Activated CD4-positive, alpha-beta T cell treated with anti-CD3 and anti-CD28 coated beads for 36 hours (primary cell): ENCODE measurements around the gene PPP2R5D. TPM values are rescaled to one million over a fixed set of nuclear protein-coding genes. Genes with fewer than 3 reads are reported as not detected.
"Not testable (repeated sequence)": the region's sequence is repeated elsewhere in the genome, so short reads cannot be mapped to it uniquely, and the experiment has no call there.

Source experiments
- ATAC-seq: fragments of 200-7000 bp; cut with Tn5 transposase; one replicate; pipeline ENCODE4 v1.10.0; 2021; ENCODE audit warnings: mild to moderate bottlenecking, moderate library complexity
- CTCF ChIA-PET: fragments of 350-600 bp; sonication (Branson Sonifier 250); formaldehyde crosslinking; loops from one replicate; lab custom pipeline; 2021; ENCODE audit warnings: antibody characterized with exemption; lab: Charles Lee
- POLR2A ChIA-PET: fragments of 350-600 bp; sonication (Branson Sonifier 250); formaldehyde crosslinking; loops from one replicate; lab custom pipeline; 2021; ENCODE audit warnings: antibody characterized with exemption, inconsistent platforms; lab: Charles Lee
- DNase-seq: peaks from one replicate; pipeline ENCODE4 v3.0.0-alpha.2; 2020
- H3K27ac Mint-ChIP-seq: one replicate; pipeline ENCODE4 v1.8.0; 2021; ENCODE audit warnings: mixed read lengths
- H3K27me3 Mint-ChIP-seq: one replicate; pipeline ENCODE4 v1.8.0; 2021; ENCODE audit warnings: mixed read lengths
- H3K36me3 Mint-ChIP-seq: one replicate; pipeline ENCODE4 v1.8.0; 2021; ENCODE audit warnings: low read depth, mixed read lengths
- H3K4me1 Mint-ChIP-seq: one replicate; pipeline ENCODE4 v1.8.0; 2021; ENCODE audit warnings: mixed read lengths
- H3K4me3 Mint-ChIP-seq: one replicate; pipeline ENCODE4 v1.8.0; 2021; ENCODE audit warnings: mild to moderate bottlenecking, moderate library complexity, mixed read lengths
- H3K9me3 Mint-ChIP-seq: one replicate; pipeline ENCODE4 v1.8.0; 2021; ENCODE audit warnings: low read depth, mixed read lengths
- intact Hi-C, 2 experiments: fragments of 100-400 bp; cut with DNase I in 1 of 2; cut with micrococcal nuclease in 1 of 2; formaldehyde crosslinking; loops; one replicate each; pipeline versions ENCODE4 v1.14.2 to v1.15.1; 2022 to 2024; cut with DNase I, micrococcal nuclease
- total RNA-seq, 2 experiments: library from RNA; stranded (reverse); gene quantifications; one replicate each; pipeline ENCODE4 v1.2.3, GENCODE V29; 2021

The PPP2R5D gene
- total RNA-seq, 2 experiments from 2014 or later, result 51.0 to 57.3 TPM

- CTCF ChIA-PET, result interaction anchor here (0.7 kb wide), 1 partner anchor 608 kb away, joined by 3 read pairs; no protein-coding TSS in a partner anchor
- POLR2A ChIA-PET, result no interaction called here
Observed at GRCh38 chr6:43037706-43038105, 53.3 kb downstream of the PPP2R5D start.

GRCh38 chr6:43038727-43039126, 54.4 kb downstream of the PPP2R5D start:
- intact Hi-C loops, result no loop called here
- H3K4me1 Mint-ChIP-seq, result no peaks in the 10 kb centered on the region
- no peak overlapping the region for H3K27ac Mint-ChIP-seq
- ChIA-PET CTCF (interaction anchor here (1.6 kb wide), 1 partner anchor 18 kb away, joined by 4 read pairs; no protein-coding TSS in a partner anchor), POLR2A (no interaction called here)
- no peaks in the 10 kb centered on the region for H3K27me3 Mint-ChIP-seq
- H3K36me3 Mint-ChIP-seq, result peaks cover 22% of the 10 kb centered on the region
- no peaks in the 10 kb centered on the region for H3K9me3 Mint-ChIP-seq
- H3K4me3 Mint-ChIP-seq, result no peak overlapping the region
- DNase-seq, result no peak
- ATAC-seq, result no peak

More at GRCh38 chr6:43037706-43038105, 53.3 kb downstream of the PPP2R5D start:
- peaks cover 24% of the 10 kb centered on the region for H3K36me3 Mint-ChIP-seq
- ATAC-seq (no peak), DNase-seq (no peak)
- peaks cover 3% of the 10 kb centered on the region for H3K4me1 Mint-ChIP-seq
- H3K4me3 Mint-ChIP-seq, result no peak overlapping the region
- no peaks in the 10 kb centered on the region for H3K9me3 Mint-ChIP-seq
- intact Hi-C loops, result no loop called here
- no peaks in the 10 kb centered on the region for H3K27me3 Mint-ChIP-seq
- H3K27ac Mint-ChIP-seq, result no peak overlapping the region

DNA sequence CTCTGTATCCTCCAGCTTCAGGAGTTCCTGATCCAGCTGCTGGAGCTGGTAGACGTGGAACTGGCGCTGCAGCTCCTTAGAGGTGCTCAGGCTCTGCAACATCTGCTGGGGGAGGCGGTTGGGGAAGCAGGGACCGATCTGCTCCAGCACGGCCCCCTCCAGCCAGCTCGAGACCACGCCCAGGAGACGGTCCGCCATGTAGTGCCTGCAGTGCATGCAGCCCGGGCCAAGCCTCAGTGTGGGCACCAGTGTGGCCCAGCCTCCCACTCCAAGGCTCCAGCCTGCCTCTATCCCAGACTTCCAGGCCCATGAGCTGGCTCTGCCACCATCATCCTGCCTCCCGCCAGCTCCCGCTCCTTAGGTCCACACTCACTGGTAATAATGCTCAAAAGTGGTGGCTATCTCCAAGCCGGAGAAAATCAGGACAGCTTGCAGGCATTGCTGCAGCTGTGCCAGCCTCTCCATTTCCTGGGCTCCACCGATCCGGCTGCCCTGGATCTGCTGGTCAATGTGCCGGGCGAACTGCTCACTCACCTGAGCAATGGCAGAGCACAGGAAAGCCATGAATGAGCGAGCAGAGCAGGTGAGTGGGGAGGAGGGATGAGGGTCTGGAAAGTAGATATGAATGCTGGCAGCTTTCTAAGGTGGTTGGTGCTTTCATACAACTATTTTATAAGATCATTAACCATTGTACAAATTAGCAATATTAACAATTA, 56.3 kb downstream of the PPP2R5D start:
- Mint-ChIP-seq H3K4me3 (no peak overlapping the region), H3K27ac (no peak overlapping the region), H3K9me3 (no peaks in the 10 kb centered on the region), H3K4me1 (no peaks in the 10 kb centered on the region), H3K36me3 (peaks cover 21% of the 10 kb centered on the region), H3K27me3 (no peaks in the 10 kb centered on the region)
- intact Hi-C loops, result no loop called here
- no peak for ATAC-seq
- POLR2A ChIA-PET, result no interaction called here
- CTCF ChIA-PET, result interaction anchor here (0.5 to 1.6 kb wide), 3 partner anchors 10 to 223 kb away, joined by 3 to 4 read pairs (median 3); no protein-coding TSS in a partner anchor
- no peak for DNase-seq

DNA sequence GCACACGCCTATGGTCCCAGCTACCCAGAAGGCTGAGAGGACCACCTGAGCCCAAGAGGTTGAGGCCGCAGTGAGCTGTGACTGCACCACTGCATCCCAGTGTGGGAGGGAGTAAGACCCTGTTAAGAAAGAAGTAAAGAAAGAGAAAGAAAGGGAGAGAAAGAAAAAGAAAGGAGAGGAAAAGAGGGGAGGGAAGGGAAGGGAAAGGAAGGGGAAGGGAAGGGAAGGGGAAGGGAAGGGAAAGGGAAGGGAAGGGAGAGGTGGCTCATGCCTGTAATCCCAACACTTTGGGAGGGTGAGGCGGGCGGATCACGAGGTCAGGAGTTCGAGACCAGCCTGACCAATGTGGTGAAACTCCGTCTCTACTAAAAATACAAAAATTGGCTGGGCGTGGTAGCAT, 57.1 kb downstream of the PPP2R5D start:
- DNase-seq, POLR2A ChIA-PET, H3K4me1 Mint-ChIP-seq, H3K9me3 Mint-ChIP-seq, H3K27me3 Mint-ChIP-seq, H3K4me3 Mint-ChIP-seq, H3K27ac Mint-ChIP-seq, intact Hi-C loops, ATAC-seq: not testable (repeated sequence)
- CTCF ChIA-PET, result interaction anchor here (0.5 to 1.2 kb wide), 3 partner anchors 9 to 300 kb away, joined by 3 read pairs; no protein-coding TSS in a partner anchor
- H3K36me3 Mint-ChIP-seq, result peaks cover 19% of the 10 kb centered on the region

GRCh38 chr6:43043310-43043709, 58.9 kb downstream of the PPP2R5D start:
- ATAC-seq, result no peak
- H3K27ac Mint-ChIP-seq, result no peak overlapping the region
- H3K4me1 Mint-ChIP-seq, result no peaks in the 10 kb centered on the region
- H3K27me3 Mint-ChIP-seq, result no peaks in the 10 kb centered on the region
- intact Hi-C loops, result no loop called here
- CTCF ChIA-PET, result no interaction called here
- H3K36me3 Mint-ChIP-seq, result peaks cover 16% of the 10 kb centered on the region
- POLR2A ChIA-PET, result interaction anchor here (0.6 kb wide), 1 partner anchor 150 kb away, joined by 5 read pairs; no protein-coding TSS in a partner anchor
- no peaks in the 10 kb centered on the region for H3K9me3 Mint-ChIP-seq
- no peak overlapping the region for H3K4me3 Mint-ChIP-seq
- no peak for DNase-seq

- Mint-ChIP-seq H3K4me3 (no peak overlapping the region), H3K9me3 (no peaks in the 10 kb centered on the region), H3K4me1 (peaks cover under 1% of the 10 kb centered on the region), H3K27ac (no peak overlapping the region), H3K27me3 (no peaks in the 10 kb centered on the region), H3K36me3 (peaks cover 25% of the 10 kb centered on the region)
- DNase-seq (no peak), ATAC-seq (no peak)
- POLR2A ChIA-PET, result no interaction called here
- intact Hi-C loops, result no loop called here
- CTCF ChIA-PET, result interaction anchor here (0.7 kb wide), 1 partner anchor 69 kb away, joined by 3 read pairs; no protein-coding TSS in a partner anchor
Observed at GRCh38 chr6:43045371-43045930, 61.1 kb downstream of the PPP2R5D start.

DNA sequence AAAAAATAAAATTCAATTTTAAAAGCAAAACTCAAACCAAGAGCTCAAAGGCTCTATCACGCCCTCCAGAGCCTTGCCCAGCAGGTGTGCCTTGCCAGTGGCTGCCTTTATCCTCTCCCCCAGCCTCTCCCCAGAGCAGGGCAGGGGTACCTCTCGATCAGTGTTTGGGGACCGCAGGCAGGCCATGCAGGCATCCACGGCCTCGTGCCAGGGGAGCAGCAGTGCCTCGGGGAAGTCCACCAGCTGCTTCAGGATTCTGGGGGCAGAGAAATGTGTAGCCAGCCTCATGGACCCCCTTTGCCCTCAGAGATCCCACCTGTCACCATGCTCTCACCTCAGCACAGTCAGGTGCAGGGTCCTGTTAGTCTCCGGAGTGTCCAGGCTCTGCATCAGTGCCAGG, 63.6 kb downstream of the PPP2R5D start:
- no peak overlapping the region for H3K4me3 Mint-ChIP-seq
- intact Hi-C loops, result no loop called here
- H3K36me3 Mint-ChIP-seq, result peaks cover 28% of the 10 kb centered on the region
- DNase-seq (no peak), ATAC-seq (no peak)
- no peak overlapping the region for H3K27ac Mint-ChIP-seq
- CTCF ChIA-PET, result interaction anchor here (1.1 kb wide), 1 partner anchor 35 kb away, joined by 3 read pairs; the partner anchor contains the start of gene MEA1
- no peaks in the 10 kb centered on the region for H3K27me3 Mint-ChIP-seq
- POLR2A ChIA-PET, result interaction anchor here (0.7 to 0.9 kb wide), 2 partner anchors 11 kb away, joined by 3 read pairs; partner anchors contain the start of genes KLC4 and MRPL2
- peaks cover 22% of the 10 kb centered on the region for H3K4me1 Mint-ChIP-seq
- no peaks in the 10 kb centered on the region for H3K9me3 Mint-ChIP-seq

DNA sequence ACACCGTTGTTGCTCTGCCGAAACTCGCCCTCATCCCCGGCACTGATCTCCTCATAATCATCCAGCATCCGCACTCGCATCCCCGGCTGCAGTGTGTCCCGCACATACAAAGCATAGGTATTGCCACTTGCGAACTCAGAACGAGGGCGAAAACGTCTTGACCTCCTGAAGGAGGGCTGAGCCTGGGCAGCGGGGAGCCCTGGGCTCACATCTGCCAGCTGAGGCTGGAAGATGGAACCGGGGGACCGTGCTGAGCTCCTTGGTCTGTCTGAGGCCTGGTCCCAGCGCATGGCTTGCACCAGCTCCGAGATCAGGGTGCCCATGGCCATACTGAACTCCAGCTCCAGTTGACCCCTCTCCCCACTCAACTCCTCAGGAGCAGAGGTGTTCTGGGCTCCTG, 66.6 kb downstream of the PPP2R5D start:
- no peak for DNase-seq
- intact Hi-C loops, result loop anchor here in 1 of 2 experiments (5.0 to 10.0 kb wide), 4 partner anchors 426 to 1266 kb away; partner anchors contain the start of genes POLH, PRICKLE4, TJAP1 and TOMM6
- H3K27ac Mint-ChIP-seq, result no peak overlapping the region
- H3K4me1 Mint-ChIP-seq, result peaks cover 32% of the 10 kb centered on the region
- no peaks in the 10 kb centered on the region for H3K9me3 Mint-ChIP-seq
- no peak for ATAC-seq
- no peak overlapping the region for H3K4me3 Mint-ChIP-seq
- peaks cover 33% of the 10 kb centered on the region for H3K36me3 Mint-ChIP-seq
- ChIA-PET POLR2A (no interaction called here), CTCF (interaction anchor here (0.5 to 1.4 kb wide), 3 partner anchors 10 to 151 kb away, joined by 3 read pairs; no protein-coding TSS in a partner anchor)
- no peaks in the 10 kb centered on the region for H3K27me3 Mint-ChIP-seq

GRCh38 chr6:43052225-43052841, 68.0 kb downstream of the PPP2R5D start:
- peaks cover 32% of the 10 kb centered on the region for H3K4me1 Mint-ChIP-seq
- peaks cover 35% of the 10 kb centered on the region for H3K36me3 Mint-ChIP-seq
- POLR2A ChIA-PET, result no interaction called here
- H3K27me3 Mint-ChIP-seq, result no peaks in the 10 kb centered on the region
- ATAC-seq, result no peak
- DNase-seq, result no peak
- CTCF ChIA-PET, result interaction anchor here (0.6 kb wide), 1 partner anchor 1251 kb away, joined by 4 read pairs; no protein-coding TSS in a partner anchor
- H3K4me3 Mint-ChIP-seq, result peak overlapping the region; percentile 99
- intact Hi-C loops, result loop anchor here in 1 of 2 experiments (2.0 to 10.0 kb wide), 5 partner anchors 152 to 1268 kb away; partner anchors contain the start of genes POLH, PRICKLE4, TJAP1 and TOMM6
- no peaks in the 10 kb centered on the region for H3K9me3 Mint-ChIP-seq
- H3K27ac Mint-ChIP-seq, result peak overlapping the region; percentile 97

DNA sequence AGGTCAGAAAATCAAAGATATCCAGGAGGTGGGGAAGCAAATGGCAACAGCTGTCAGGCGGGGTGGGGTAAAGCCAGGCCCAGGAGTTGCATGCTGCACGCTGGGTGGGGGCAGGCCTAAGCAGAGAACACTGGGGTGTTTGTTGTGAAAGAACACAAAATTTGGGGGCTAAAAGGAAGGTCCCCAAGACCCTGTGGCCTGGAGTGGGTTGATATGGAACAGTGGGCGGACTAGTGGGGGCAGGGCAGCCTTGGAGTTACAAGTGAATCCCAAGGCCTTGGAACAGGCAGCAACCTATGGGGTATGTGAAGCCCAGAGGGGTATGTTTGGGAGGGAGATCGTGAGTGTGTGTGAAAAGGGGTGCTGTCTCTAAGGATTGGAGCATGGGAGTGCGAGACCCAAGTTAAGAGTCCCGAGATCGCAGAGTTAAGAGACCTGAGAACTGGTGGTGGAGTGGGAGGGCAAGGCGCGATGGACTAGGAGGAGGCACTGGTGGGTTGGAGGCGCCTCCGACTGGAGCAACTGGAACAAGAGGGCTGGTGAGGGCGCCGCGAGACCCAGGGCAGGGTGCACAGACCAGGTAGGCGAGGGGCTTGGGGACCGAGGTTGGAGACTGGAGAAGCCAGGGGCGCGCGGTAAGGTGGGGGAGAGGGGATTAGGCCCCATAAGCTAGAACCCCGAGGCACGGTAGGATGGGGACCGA, 68.6 kb downstream of the PPP2R5D start:
- DNase-seq (peak; percentile 42), ATAC-seq (peak; percentile 24)
- Mint-ChIP-seq H3K36me3 (peaks cover 37% of the 10 kb centered on the region), H3K4me3 (peak overlapping the region; percentile 99), H3K9me3 (no peaks in the 10 kb centered on the region), H3K4me1 (peaks cover 36% of the 10 kb centered on the region), H3K27ac (peak overlapping the region; percentile 97), H3K27me3 (no peaks in the 10 kb centered on the region)
- ChIA-PET POLR2A (interaction anchor here (1.1 kb wide), 1 partner anchor 123 kb away, joined by 3 read pairs; the partner anchor contains the start of gene CNPY3), CTCF (interaction anchor here (0.5 to 1.5 kb wide), 5 partner anchors 24 to 1251 kb away, joined by 3 to 5 read pairs (median 4); partner anchors contain the start of gene RRP36)
- intact Hi-C loops, result loop anchor here (1.0 to 10.0 kb wide), 11 partner anchors 39 to 1268 kb away; partner anchors contain the start of genes PPP2R5D (in 2 of the 2), CNPY3 (in 1 of the 2), KLHDC3 (in 1 of the 2) and PEX6 (in 1 of the 2)
